Measurements from ENCODE around the gene GPHA2.

The GPHA2 gene

GRCh38 chr11:64891215-64891848, 44.4 kb downstream of the GPHA2 start:
- no peak for DNase-seq (ENCODE audit: low read depth in 2 of 2)

GRCh38 chr11:64890522-64890939, 45.2 kb downstream of the GPHA2 start:
- no peak for DNase-seq (ENCODE audit: low read depth in 2 of 2)

DNA sequence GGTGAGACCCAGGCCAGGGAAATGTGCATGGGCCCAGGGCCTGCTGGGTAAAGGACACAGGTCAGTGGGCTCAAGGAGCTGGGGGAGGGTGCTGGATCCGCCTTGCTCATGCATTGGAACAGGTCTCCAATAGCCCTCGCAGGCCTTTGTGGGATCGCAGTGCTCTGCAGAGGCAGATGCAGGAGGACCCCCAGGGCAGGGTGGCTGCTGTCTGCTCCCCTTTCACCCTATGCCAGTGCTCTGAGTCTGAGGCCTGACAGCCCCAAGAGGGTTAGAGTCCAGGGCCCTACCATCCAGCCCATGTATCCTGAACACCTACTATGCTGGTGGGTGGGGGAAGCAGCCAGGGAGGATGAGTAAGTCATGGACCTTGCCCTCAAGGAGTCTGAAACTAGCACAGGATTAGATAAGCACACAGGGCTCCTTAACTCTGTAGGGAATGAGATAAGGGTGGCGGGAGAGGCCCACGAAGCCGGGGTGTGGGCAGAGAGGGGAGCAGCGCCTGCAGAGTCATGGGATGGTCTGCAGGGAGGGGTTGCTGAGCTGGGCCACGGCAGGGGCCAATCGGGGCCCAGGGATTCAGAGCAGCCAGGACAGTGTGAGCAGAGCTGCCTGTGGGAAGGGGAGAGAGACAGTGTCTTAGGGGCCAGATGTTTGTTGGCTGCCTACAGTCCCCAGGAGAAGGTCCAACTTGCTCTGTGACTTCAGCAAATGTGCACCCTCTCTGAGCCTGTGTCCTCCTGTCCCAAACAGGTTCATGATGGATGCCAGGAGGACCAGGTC, 46.8 kb downstream of the GPHA2 start:
- no peak for DNase-seq (ENCODE audit: low read depth in 2 of 2)

DNA sequence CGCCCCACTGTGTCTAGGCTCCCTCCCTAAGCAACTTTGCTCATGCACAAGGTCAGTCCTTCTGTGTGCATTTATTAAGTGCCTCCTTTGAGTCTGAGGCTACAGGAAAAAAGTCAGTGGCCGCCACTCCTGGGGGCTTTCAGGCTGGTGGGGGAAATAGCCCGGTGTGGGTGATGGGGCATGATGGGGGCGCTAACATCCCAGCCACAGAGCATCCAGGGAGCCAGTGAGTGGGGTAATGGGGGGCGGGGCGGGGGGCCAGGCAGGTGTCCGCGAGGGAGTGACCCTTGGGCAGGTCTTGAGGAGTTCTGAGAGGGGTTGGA, 47.3 kb downstream of the GPHA2 start:
- DNase-seq (ENCODE audit: low read depth in 2 of 2): no peak

DNA sequence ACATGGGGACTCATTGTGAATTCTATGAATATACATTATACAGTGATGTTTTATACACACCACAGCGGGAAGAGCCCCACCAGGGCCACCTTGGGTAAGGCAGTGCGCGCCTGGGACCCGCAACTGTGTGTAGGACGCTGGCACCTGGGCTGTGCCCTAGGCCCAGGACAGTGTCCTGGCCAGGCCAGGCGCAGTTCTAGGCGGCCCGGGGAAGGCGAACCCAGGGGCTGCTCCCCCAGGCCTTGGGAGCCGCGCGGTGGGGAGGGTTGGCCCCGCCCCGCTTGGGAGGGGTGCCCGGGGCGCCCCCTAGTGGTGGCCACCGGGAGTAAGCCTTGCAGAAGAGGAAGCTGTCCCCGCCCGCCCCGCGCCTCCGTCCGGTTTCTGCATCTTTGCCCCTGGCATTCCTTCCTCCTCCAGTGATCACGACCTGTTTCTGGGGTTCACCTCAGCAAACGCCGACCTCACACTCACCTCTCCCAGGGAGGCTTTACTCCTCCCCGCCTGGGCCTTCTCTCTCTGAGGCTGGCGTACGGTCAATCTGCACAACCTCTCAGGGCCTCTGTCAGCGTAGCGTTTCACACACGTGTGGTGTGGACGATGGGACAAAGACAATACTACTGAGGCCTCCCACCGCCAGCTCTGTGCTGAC, 47.8 kb downstream of the GPHA2 start:
- DNase-seq (ENCODE audit: low read depth in 2 of 2): peak; percentile 69 to 79

- DNase-seq (ENCODE audit: low read depth in 2 of 2): no peak
Measured at GRCh38 chr11:64887234-64887756, 48.4 kb downstream of the GPHA2 start.

- DNase-seq (ENCODE audit: low read depth in 2 of 2): no peak
Measured at GRCh38 chr11:64885367-64886286, 50.1 kb downstream of the GPHA2 start.

All from stimulated activated CD4-positive, alpha-beta T cell treated with anti-CD3 and anti-CD28 coated beads, Interleukin-15, amount 100 ng/mL, for 48 hours (primary cell).